ENCODE measurements around the gene DTWD2.
"Not testable (repeated sequence)": the region's sequence is repeated elsewhere in the genome, so short reads cannot be mapped to it uniquely, and the experiment has no call there.

Gene DTWD2

GRCh38 chr5:118857700-118858099 is 130.6 kb downstream of the DTWD2 start:
- DNase-seq, result no peak

- DNase-seq, result no peak
Observed at GRCh38 chr5:118854819-118855218, 133.5 kb downstream of the DTWD2 start.

GRCh38 chr5:118851785-118852184 is 136.6 kb downstream of the DTWD2 start:
- DNase-seq, result not testable (repeated sequence)

- not testable (repeated sequence) for DNase-seq
Observed at GRCh38 chr5:118849507-118849906, 138.8 kb downstream of the DTWD2 start.

- no peak for DNase-seq
Observed at GRCh38 chr5:118844351-118844750, 144.0 kb downstream of the DTWD2 start.

- DNase-seq, result no peak
Observed at GRCh38 chr5:118834710-118835109, 153.6 kb downstream of the DTWD2 start.

GRCh38 chr5:118832974-118833373 is 155.4 kb downstream of the DTWD2 start:
- DNase-seq, result no peak

- peak; percentile 2 for DNase-seq
Observed at GRCh38 chr5:118825226-118825625, 163.1 kb downstream of the DTWD2 start.

GRCh38 chr5:118818604-118819003 is 169.7 kb downstream of the DTWD2 start:
- no peak for DNase-seq

GRCh38 chr5:118808441-118808840 is 179.9 kb downstream of the DTWD2 start:
- no peak for DNase-seq

- no peak for DNase-seq
Observed at GRCh38 chr5:118806571-118806970, 181.8 kb downstream of the DTWD2 start.

- DNase-seq, result no peak
Observed at GRCh38 chr5:118802335-118802734, 186.0 kb downstream of the DTWD2 start.

GRCh38 chr5:118796081-118796480 is 192.3 kb downstream of the DTWD2 start:
- no peak for DNase-seq

GRCh38 chr5:118794281-118794680 is 194.1 kb downstream of the DTWD2 start:
- DNase-seq, result no peak

- DNase-seq, result no peak
Observed at GRCh38 chr5:118793652-118794051, 194.7 kb downstream of the DTWD2 start.

- DNase-seq, result peak; percentile 25
Observed at GRCh38 chr5:118793091-118793490, 195.3 kb downstream of the DTWD2 start.

- DNase-seq, result peak; percentile 87
Observed at GRCh38 chr5:118791926-118792734, 196.2 kb downstream of the DTWD2 start.

- DNase-seq, result no peak
Observed at GRCh38 chr5:118789366-118789765, 199.0 kb downstream of the DTWD2 start.

GRCh38 chr5:118788351-118788750 is 200.0 kb downstream of the DTWD2 start:
- no peak for DNase-seq

All from eye (tissue), 1 donor.